GM18870 (cell line): ENCODE measurements around the gene RGCC.

Source experiments
- ATAC-seq: cut with Tn5 transposase; IDR thresholded peaks from one replicate; pipeline ENCODE4 v1.9.1; 2021; ENCODE audit warnings: moderate library complexity; ENCODE audit not compliant: unreplicated experiment

The RGCC gene

DNA sequence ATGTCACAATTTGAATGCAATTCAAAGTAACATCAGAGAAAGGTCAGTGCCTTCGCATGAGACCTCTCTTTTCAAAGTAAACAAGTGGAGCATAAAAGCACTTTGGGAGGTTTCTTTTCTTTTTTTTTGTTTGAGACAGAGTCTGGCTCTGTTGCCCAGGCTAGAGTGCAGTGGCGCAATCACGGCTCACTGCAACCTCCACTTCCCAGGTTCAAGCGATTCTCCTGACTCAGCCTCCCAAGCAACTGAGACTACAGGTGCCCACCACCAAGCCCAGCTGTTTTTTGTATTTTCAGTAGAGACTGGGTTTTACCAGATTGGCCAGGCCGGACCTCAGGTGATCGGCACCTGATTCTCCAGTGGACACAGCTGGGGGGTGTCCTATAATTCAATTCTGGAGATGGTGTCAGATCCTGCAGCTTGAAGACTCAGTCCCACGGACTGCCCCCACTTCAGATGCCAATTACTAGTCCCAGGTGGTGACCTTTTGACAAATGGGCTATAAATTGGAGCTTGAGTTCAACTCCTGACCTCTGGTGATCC lies 57.6 kb downstream of the RGCC start:
- no peak for ATAC-seq

DNA sequence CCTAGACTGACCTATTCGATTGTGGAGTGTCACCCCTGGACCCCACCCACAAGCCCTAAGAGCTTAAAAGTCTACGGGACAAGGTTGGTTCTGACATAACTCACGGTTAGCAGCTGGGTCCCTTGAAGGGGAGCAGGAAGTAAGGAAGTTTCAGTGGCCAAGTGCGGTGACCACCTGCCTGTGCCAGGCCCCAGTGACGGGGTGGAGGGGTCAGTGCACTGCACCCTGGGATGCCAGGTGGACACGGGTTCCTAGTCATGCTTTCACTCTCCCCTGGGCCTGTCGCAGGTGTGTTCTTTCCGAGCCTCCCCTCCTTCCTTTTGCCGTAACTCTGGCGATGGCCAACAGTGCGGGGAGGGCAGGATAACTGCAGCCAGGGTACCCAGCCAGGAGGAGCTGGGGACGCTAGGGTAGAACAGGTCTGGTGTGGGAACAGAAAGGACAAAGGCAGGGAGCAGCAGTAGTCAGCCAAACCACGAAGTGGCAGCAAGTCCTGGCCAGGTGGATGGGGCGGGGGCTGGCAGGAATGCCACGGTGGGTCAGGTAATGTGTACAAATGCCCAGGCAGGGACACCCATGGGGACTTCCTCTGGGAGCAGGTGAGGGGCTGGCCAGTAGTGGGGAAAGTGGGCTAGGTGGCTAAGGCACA lies 58.3 kb downstream of the RGCC start:
- no peak for ATAC-seq

DNA sequence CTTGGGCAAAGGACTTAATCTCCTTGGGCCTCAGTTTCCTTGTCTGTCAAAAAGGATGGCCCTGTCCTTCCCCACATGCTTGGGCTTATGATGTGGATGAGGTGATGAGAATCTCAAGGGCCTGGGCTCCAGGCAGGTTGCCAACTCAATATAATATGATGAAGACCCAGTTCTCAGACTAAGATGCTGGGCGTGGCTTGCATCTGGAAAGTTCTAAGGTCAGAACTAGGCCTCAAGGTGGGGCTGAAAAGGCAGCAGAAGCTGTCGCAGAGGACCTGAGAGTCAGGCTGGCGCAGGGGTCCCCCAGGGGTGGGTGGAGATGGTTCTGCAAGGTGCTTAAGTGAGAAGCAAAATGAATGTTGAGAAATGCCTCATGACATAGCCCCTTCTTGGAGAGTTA lies 58.8 kb downstream of the RGCC start:
- no peak for ATAC-seq

DNA sequence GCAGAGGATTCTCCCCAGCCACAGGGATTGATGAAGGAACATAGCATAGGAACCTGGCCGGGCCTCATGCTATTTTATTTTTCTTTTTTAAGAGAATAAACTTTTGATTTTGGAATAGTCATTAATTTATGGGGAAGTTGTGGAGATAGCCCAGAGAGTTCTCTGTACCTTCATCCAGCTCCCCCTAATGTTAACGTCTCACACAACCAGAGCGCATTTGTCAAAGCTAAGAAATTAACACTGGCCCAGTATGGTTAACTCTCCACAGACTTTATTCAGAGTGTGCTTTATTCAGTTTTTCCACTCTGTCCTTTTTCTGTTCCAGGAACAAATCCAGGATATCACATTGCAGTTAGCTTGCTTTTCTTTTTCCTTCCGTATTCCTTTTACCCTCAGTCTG lies 59.4 kb downstream of the RGCC start:
- no peak for ATAC-seq

DNA sequence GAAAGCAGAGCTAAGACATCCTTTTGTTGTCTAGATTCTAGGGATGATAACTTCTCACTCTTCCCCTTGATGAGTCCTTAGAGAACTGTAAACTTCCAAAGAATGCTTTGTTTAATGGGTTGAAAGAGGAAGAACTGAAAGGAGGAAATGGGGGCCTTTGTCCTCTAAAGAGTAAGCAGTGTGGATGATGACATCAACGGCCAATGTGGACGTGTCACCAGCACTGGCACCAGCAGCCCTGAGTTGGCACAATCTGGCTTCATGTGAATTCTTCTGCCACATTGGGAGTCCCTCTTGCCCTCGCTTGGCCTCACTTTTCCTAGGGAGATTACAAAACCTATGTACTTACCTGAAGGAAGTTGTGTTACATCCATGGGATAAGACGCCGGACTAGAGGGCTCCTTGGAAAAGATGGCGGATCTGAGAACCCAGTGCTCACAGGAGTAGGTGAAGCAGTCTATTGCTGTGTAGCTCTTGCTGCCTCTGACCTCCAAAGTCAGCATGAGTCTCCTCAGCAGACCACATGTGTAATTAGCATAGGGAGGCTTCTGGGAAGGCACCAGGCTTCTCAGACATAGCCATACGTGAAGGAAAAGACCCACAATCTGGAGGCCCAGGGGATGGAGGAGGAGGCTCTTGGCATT lies 62.8 kb downstream of the RGCC start:
- ATAC-seq: no peak
